HL-60 (cell line): Measurements from ENCODE around the gene BPIFA2.
"Not testable (repeated sequence)": the region's sequence is repeated elsewhere in the genome, so short reads cannot be mapped to it uniquely, and the experiment has no call there.

Source experiments
- CTCF ChIP-seq: IDR thresholded peaks from one replicate; pipeline ENCODE4 v1.5.1; 2011; ENCODE audit warnings: low read length, control low read depth, inconsistent platforms; ENCODE audit not compliant: insufficient read depth
- POLR2AphosphoS5 ChIP-seq: IDR thresholded peaks from 2 replicates; pipeline ENCODE4 v1.6.1; 2012; ENCODE audit warnings: low read depth
- REST ChIP-seq: IDR thresholded peaks from 2 replicates; pipeline ENCODE4 v1.6.1; 2012; ENCODE audit warnings: low read depth; ENCODE audit not compliant: insufficient replicate concordance

GRCh38 chr20:33122297-33122696 is 45.7 kb upstream of the BPIFA2 start:
- TF ChIP-seq POLR2AphosphoS5, CTCF, REST: not testable (repeated sequence)
